ENCODE results near the gene PTPN9.
"Not testable (repeated sequence)": the region's sequence is repeated elsewhere in the genome, so short reads cannot be mapped to it uniquely, and the experiment has no call there.

The PTPN9 gene

GRCh38 chr15:75583701-75584100 lies 4.6 kb upstream of the PTPN9 start:
- Histone ChIP-seq H3K4me1 (ENCODE audit: control insufficient read depth in 5 of 5, insufficient read depth in 5 of 5, low read length in 5 of 5) (peaks cover 0 to 7% (median 6%) of the 10 kb centered on the region in 5 donors), H3K27ac (ENCODE audit: low read depth, low read length) (no peak overlapping the region), H3K27me3 (ENCODE audit: control insufficient read depth in 5 of 5, insufficient read depth in 4 of 5, low read length in 5 of 5) (no peaks in the 10 kb centered on the region), H3K9ac (ENCODE audit: low read length in 5 of 5) (no peak overlapping the region), H3K36me3 (ENCODE audit: control insufficient read depth in 5 of 5, insufficient read depth in 5 of 5, low read length in 5 of 5) (no peaks in the 10 kb centered on the region), H3K4me3 (ENCODE audit: low read depth in 1 of 5, low read length in 5 of 5) (no peak overlapping the region), H3K9me3 (ENCODE audit: control insufficient read depth in 5 of 5, low read length in 5 of 5) (no peaks in the 10 kb centered on the region)

GRCh38 chr15:75582943-75583342 lies 3.8 kb upstream of the PTPN9 start:
- not testable (repeated sequence) for H3K9me3 ChIP-seq (ENCODE audit: control insufficient read depth in 5 of 5, low read length in 5 of 5); H3K27me3 ChIP-seq (ENCODE audit: control insufficient read depth in 5 of 5, insufficient read depth in 4 of 5, low read length in 5 of 5); H3K27ac ChIP-seq (ENCODE audit: low read depth, low read length); H3K4me3 ChIP-seq (ENCODE audit: low read depth in 1 of 5, low read length in 5 of 5); H3K36me3 ChIP-seq (ENCODE audit: control insufficient read depth in 5 of 5, insufficient read depth in 5 of 5, low read length in 5 of 5); H3K9ac ChIP-seq (ENCODE audit: low read length in 5 of 5)
- peaks cover under 1 to 11% (median 9%) of the 10 kb centered on the region in 5 donors for H3K4me1 ChIP-seq (ENCODE audit: control insufficient read depth in 5 of 5, insufficient read depth in 5 of 5, low read length in 5 of 5)

- H3K4me1 ChIP-seq (ENCODE audit: control insufficient read depth in 5 of 5, insufficient read depth in 5 of 5, low read length in 5 of 5), result peaks cover 4 to 24% (median 21%) of the 10 kb centered on the region in 5 donors
- no peaks in the 10 kb centered on the region for H3K36me3 ChIP-seq (ENCODE audit: control insufficient read depth in 5 of 5, insufficient read depth in 5 of 5, low read length in 5 of 5)
- H3K9me3 ChIP-seq (ENCODE audit: control insufficient read depth in 5 of 5, low read length in 5 of 5), result no peaks in the 10 kb centered on the region
- peak overlapping the region; percentile 84 for H3K27ac ChIP-seq (ENCODE audit: low read depth, low read length)
- peak overlapping the region; percentile 80 to 95 (median 88) for H3K9ac ChIP-seq (ENCODE audit: low read length in 5 of 5)
- peak overlapping the region; percentile 63 to 89 (median 85) for H3K4me3 ChIP-seq (ENCODE audit: low read depth in 1 of 5, low read length in 5 of 5)
- H3K27me3 ChIP-seq (ENCODE audit: control insufficient read depth in 5 of 5, insufficient read depth in 4 of 5, low read length in 5 of 5), result no peaks in the 10 kb centered on the region
Observed at GRCh38 chr15:75578173-75578947, 755 bp downstream of the PTPN9 start.

GRCh38 chr15:75577401-75578172 lies 1.5 kb downstream of the PTPN9 start:
- Histone ChIP-seq H3K4me3 (ENCODE audit: low read depth in 1 of 5, low read length in 5 of 5) (peak overlapping the region; percentile 63 to 89 (median 85)), H3K4me1 (ENCODE audit: control insufficient read depth in 5 of 5, insufficient read depth in 5 of 5, low read length in 5 of 5) (peaks cover 4 to 29% (median 24%) of the 10 kb centered on the region in 5 donors), H3K9ac (ENCODE audit: low read length in 5 of 5) (peak overlapping the region; percentile 72 to 95 (median 88)), H3K9me3 (ENCODE audit: control insufficient read depth in 5 of 5, low read length in 5 of 5) (no peaks in the 10 kb centered on the region), H3K27me3 (ENCODE audit: control insufficient read depth in 5 of 5, insufficient read depth in 4 of 5, low read length in 5 of 5) (no peaks in the 10 kb centered on the region), H3K27ac (ENCODE audit: low read depth, low read length) (peak overlapping the region; percentile 70), H3K36me3 (ENCODE audit: control insufficient read depth in 5 of 5, insufficient read depth in 5 of 5, low read length in 5 of 5) (no peaks in the 10 kb centered on the region)

GRCh38 chr15:75573648-75574384 lies 5.3 kb downstream of the PTPN9 start:
- H3K27me3 ChIP-seq (ENCODE audit: control insufficient read depth in 5 of 5, insufficient read depth in 4 of 5, low read length in 5 of 5), result no peaks in the 10 kb centered on the region
- peaks cover 4 to 31% (median 23%) of the 10 kb centered on the region in 5 donors for H3K4me1 ChIP-seq (ENCODE audit: control insufficient read depth in 5 of 5, insufficient read depth in 5 of 5, low read length in 5 of 5)
- no peaks in the 10 kb centered on the region for H3K9me3 ChIP-seq (ENCODE audit: control insufficient read depth in 5 of 5, low read length in 5 of 5)
- no peak overlapping the region for H3K27ac ChIP-seq (ENCODE audit: low read depth, low read length)
- H3K9ac ChIP-seq (ENCODE audit: low read length in 5 of 5), result no peak overlapping the region
- no peak overlapping the region for H3K4me3 ChIP-seq (ENCODE audit: low read depth in 1 of 5, low read length in 5 of 5)
- no peaks in the 10 kb centered on the region for H3K36me3 ChIP-seq (ENCODE audit: control insufficient read depth in 5 of 5, insufficient read depth in 5 of 5, low read length in 5 of 5)

GRCh38 chr15:75570126-75570845 lies 8.8 kb downstream of the PTPN9 start:
- H3K27ac ChIP-seq (ENCODE audit: low read depth, low read length), result no peak overlapping the region
- H3K4me3 ChIP-seq (ENCODE audit: low read depth in 1 of 5, low read length in 5 of 5), result no peak overlapping the region
- no peaks in the 10 kb centered on the region for H3K36me3 ChIP-seq (ENCODE audit: control insufficient read depth in 5 of 5, insufficient read depth in 5 of 5, low read length in 5 of 5)
- H3K9me3 ChIP-seq (ENCODE audit: control insufficient read depth in 5 of 5, low read length in 5 of 5), result no peaks in the 10 kb centered on the region
- no peak overlapping the region for H3K9ac ChIP-seq (ENCODE audit: low read length in 5 of 5)
- peaks cover 0 to 15% (median 9%) of the 10 kb centered on the region in 5 donors for H3K4me1 ChIP-seq (ENCODE audit: control insufficient read depth in 5 of 5, insufficient read depth in 5 of 5, low read length in 5 of 5)
- H3K27me3 ChIP-seq (ENCODE audit: control insufficient read depth in 5 of 5, insufficient read depth in 4 of 5, low read length in 5 of 5), result no peaks in the 10 kb centered on the region

- no peak overlapping the region for H3K27ac ChIP-seq (ENCODE audit: low read depth, low read length)
- H3K9ac ChIP-seq (ENCODE audit: low read length in 5 of 5), result no peak overlapping the region
- no peak overlapping the region for H3K4me3 ChIP-seq (ENCODE audit: low read depth in 1 of 5, low read length in 5 of 5)
- H3K36me3 ChIP-seq (ENCODE audit: control insufficient read depth in 5 of 5, insufficient read depth in 5 of 5, low read length in 5 of 5), result no peaks in the 10 kb centered on the region
- H3K27me3 ChIP-seq (ENCODE audit: control insufficient read depth in 5 of 5, insufficient read depth in 4 of 5, low read length in 5 of 5), result no peaks in the 10 kb centered on the region
- no peaks in the 10 kb centered on the region for H3K9me3 ChIP-seq (ENCODE audit: control insufficient read depth in 5 of 5, low read length in 5 of 5)
- peaks cover 0 to 6% (median 5%) of the 10 kb centered on the region in 5 donors for H3K4me1 ChIP-seq (ENCODE audit: control insufficient read depth in 5 of 5, insufficient read depth in 5 of 5, low read length in 5 of 5)
Observed at GRCh38 chr15:75565062-75565970, 13.8 kb downstream of the PTPN9 start.

- Histone ChIP-seq H3K27me3 (ENCODE audit: control insufficient read depth in 5 of 5, insufficient read depth in 4 of 5, low read length in 5 of 5) (no peaks in the 10 kb centered on the region), H3K36me3 (ENCODE audit: control insufficient read depth in 5 of 5, insufficient read depth in 5 of 5, low read length in 5 of 5) (no peaks in the 10 kb centered on the region), H3K9ac (ENCODE audit: low read length in 5 of 5) (no peak overlapping the region), H3K27ac (ENCODE audit: low read depth, low read length) (no peak overlapping the region), H3K9me3 (ENCODE audit: control insufficient read depth in 5 of 5, low read length in 5 of 5) (no peaks in the 10 kb centered on the region), H3K4me3 (ENCODE audit: low read depth in 1 of 5, low read length in 5 of 5) (no peak overlapping the region), H3K4me1 (ENCODE audit: control insufficient read depth in 5 of 5, insufficient read depth in 5 of 5, low read length in 5 of 5) (no peaks in the 10 kb centered on the region)
Observed at GRCh38 chr15:75561888-75562287, 17.2 kb downstream of the PTPN9 start.

- not testable (repeated sequence) for H3K36me3 ChIP-seq (ENCODE audit: control insufficient read depth in 5 of 5, insufficient read depth in 5 of 5, low read length in 5 of 5); H3K27ac ChIP-seq (ENCODE audit: low read depth, low read length); H3K9ac ChIP-seq (ENCODE audit: low read length in 5 of 5); H3K4me1 ChIP-seq (ENCODE audit: control insufficient read depth in 5 of 5, insufficient read depth in 5 of 5, low read length in 5 of 5); H3K27me3 ChIP-seq (ENCODE audit: control insufficient read depth in 5 of 5, insufficient read depth in 4 of 5, low read length in 5 of 5); H3K4me3 ChIP-seq (ENCODE audit: low read depth in 1 of 5, low read length in 5 of 5); H3K9me3 ChIP-seq (ENCODE audit: control insufficient read depth in 5 of 5, low read length in 5 of 5)
Observed at GRCh38 chr15:75559360-75559759, 19.8 kb downstream of the PTPN9 start.

Data from subcutaneous abdominal adipose tissue (tissue), 5 donors.